Activated T-helper 2 cell treated with anti-CD3 and anti-CD28 coated beads, Interferon-gamma antibody, Interleukin-2, Interleukin-4, amounts not matched to agents 10 μg/mL and 5 μg/mL and 100 μg/mL, durations not matched to agents 14 hours and 24 hours and 36 hours (primary cell): ENCODE data around the gene ENPP7. TPM values are rescaled to one million over a fixed set of nuclear protein-coding genes. Genes with fewer than 3 reads are reported as not detected.
"Not testable (repeated sequence)": the region's sequence is repeated elsewhere in the genome, so short reads cannot be mapped to it uniquely, and the experiment has no call there.

Experiments
- DNase-seq: peaks from one replicate; pipeline ENCODE4 v3.0.0; 2021; ENCODE audit warnings: low spot score
- H3K27ac Mint-ChIP-seq: one replicate; pipeline ENCODE4 v1.8.0; 2021; ENCODE audit warnings: mixed read lengths
- H3K27me3 Mint-ChIP-seq: one replicate; pipeline ENCODE4 v1.8.0; 2021; ENCODE audit warnings: low read depth, mixed read lengths
- H3K36me3 Mint-ChIP-seq: one replicate; pipeline ENCODE4 v1.8.0; 2021; ENCODE audit warnings: low read depth, mixed read lengths
- H3K4me1 Mint-ChIP-seq: one replicate; pipeline ENCODE4 v1.8.0; 2021; ENCODE audit warnings: low read depth, mixed read lengths
- H3K4me3 Mint-ChIP-seq: one replicate; pipeline ENCODE4 v1.8.0; 2021; ENCODE audit warnings: low read depth, mild to moderate bottlenecking, moderate library complexity, mixed read lengths
- H3K9me3 Mint-ChIP-seq: one replicate; pipeline ENCODE4 v1.8.0; 2021; ENCODE audit warnings: mixed read lengths
- intact Hi-C: fragments of 100-400 bp; cut with micrococcal nuclease; formaldehyde crosslinking; loops from one replicate; pipeline ENCODE4 v1.15.1; 2023
- total RNA-seq: library from RNA; stranded (reverse); gene quantifications from 2 replicates; pipeline ENCODE4 v1.2.3, GENCODE V29; 2022

ENPP7 gene
- total RNA-seq, 1 donor from 2014 or later: not detected

GRCh38 chr17:79772726-79773125 lies 42.0 kb downstream of the ENPP7 start:
- H3K27ac Mint-ChIP-seq, H3K9me3 Mint-ChIP-seq, DNase-seq, H3K36me3 Mint-ChIP-seq, H3K4me3 Mint-ChIP-seq, H3K4me1 Mint-ChIP-seq, intact Hi-C loops: not testable (repeated sequence)
- H3K27me3 Mint-ChIP-seq: peaks cover 49% of the 10 kb centered on the region

GRCh38 chr17:79774561-79774975 lies 43.8 kb downstream of the ENPP7 start:
- Mint-ChIP-seq H3K4me3 (no peak overlapping the region), H3K4me1 (peaks cover 14% of the 10 kb centered on the region), H3K9me3 (no peaks in the 10 kb centered on the region), H3K36me3 (no peaks in the 10 kb centered on the region), H3K27me3 (peaks cover 58% of the 10 kb centered on the region), H3K27ac (no peak overlapping the region)
- intact Hi-C loops: no loop called here
- no peak for DNase-seq

GRCh38 chr17:79775632-79776031 lies 44.9 kb downstream of the ENPP7 start:
- no peak for DNase-seq
- no peak overlapping the region for H3K4me3 Mint-ChIP-seq
- peaks cover 21% of the 10 kb centered on the region for H3K4me1 Mint-ChIP-seq
- H3K9me3 Mint-ChIP-seq: no peaks in the 10 kb centered on the region
- H3K36me3 Mint-ChIP-seq: peaks cover 9% of the 10 kb centered on the region
- intact Hi-C loops: no loop called here
- peaks cover 69% of the 10 kb centered on the region for H3K27me3 Mint-ChIP-seq
- H3K27ac Mint-ChIP-seq: no peak overlapping the region

- H3K4me3 Mint-ChIP-seq: peak overlapping the region; percentile 73
- intact Hi-C loops: no loop called here
- no peak overlapping the region for H3K27ac Mint-ChIP-seq
- peaks cover 23% of the 10 kb centered on the region for H3K4me1 Mint-ChIP-seq
- DNase-seq: no peak
- no peaks in the 10 kb centered on the region for H3K9me3 Mint-ChIP-seq
- H3K27me3 Mint-ChIP-seq: peaks cover 69% of the 10 kb centered on the region
- peaks cover 9% of the 10 kb centered on the region for H3K36me3 Mint-ChIP-seq
Measured at GRCh38 chr17:79776376-79777119, 45.8 kb downstream of the ENPP7 start.

- Mint-ChIP-seq H3K4me1 (peaks cover 23% of the 10 kb centered on the region), H3K27me3 (peaks cover 69% of the 10 kb centered on the region), H3K4me3 (peak overlapping the region; percentile 73), H3K9me3 (no peaks in the 10 kb centered on the region), H3K36me3 (peaks cover 9% of the 10 kb centered on the region), H3K27ac (no peak overlapping the region)
- no peak for DNase-seq
- intact Hi-C loops: no loop called here
Measured at GRCh38 chr17:79777120-79777893, 46.6 kb downstream of the ENPP7 start.

- H3K4me1 Mint-ChIP-seq: peaks cover 23% of the 10 kb centered on the region
- no peaks in the 10 kb centered on the region for H3K9me3 Mint-ChIP-seq
- intact Hi-C loops: no loop called here
- peaks cover 15% of the 10 kb centered on the region for H3K36me3 Mint-ChIP-seq
- peak within 1 kb of the TSS; percentile 88 for H3K4me3 Mint-ChIP-seq
- DNase-seq: peak; percentile 79
- peaks cover 64% of the 10 kb centered on the region for H3K27me3 Mint-ChIP-seq
- peak within 1 kb of the TSS; percentile 69 for H3K27ac Mint-ChIP-seq
Measured at GRCh38 chr17:79777894-79778503, 47.3 kb downstream of the ENPP7 start, which contains the start of gene CBX2. Gene CBX2 (plus strand): TSS chr17:79778148. CDS start chr17:79778236, 88 bp downstream.

GRCh38 chr17:79778504-79779083 lies 47.9 kb downstream of the ENPP7 start:
- peak overlapping the region; percentile 88 for H3K4me3 Mint-ChIP-seq
- H3K27ac Mint-ChIP-seq: peak overlapping the region; percentile 69
- no peaks in the 10 kb centered on the region for H3K9me3 Mint-ChIP-seq
- peaks cover 58% of the 10 kb centered on the region for H3K27me3 Mint-ChIP-seq
- no peak for DNase-seq
- peaks cover 23% of the 10 kb centered on the region for H3K4me1 Mint-ChIP-seq
- H3K36me3 Mint-ChIP-seq: peaks cover 17% of the 10 kb centered on the region
- intact Hi-C loops: no loop called here

GRCh38 chr17:79779084-79779529 lies 48.4 kb downstream of the ENPP7 start:
- intact Hi-C loops: no loop called here

GRCh38 chr17:79779661-79780365 lies 49.1 kb downstream of the ENPP7 start:
- Mint-ChIP-seq H3K9me3 (no peaks in the 10 kb centered on the region), H3K27me3 (peaks cover 46% of the 10 kb centered on the region), H3K36me3 (peaks cover 17% of the 10 kb centered on the region), H3K4me3 (peak overlapping the region; percentile 88), H3K4me1 (peaks cover 23% of the 10 kb centered on the region), H3K27ac (no peak overlapping the region)
- no peak for DNase-seq
- intact Hi-C loops: no loop called here

More at GRCh38 chr17:79779084-79779529, 48.4 kb downstream of the ENPP7 start:
- peaks cover 17% of the 10 kb centered on the region for H3K36me3 Mint-ChIP-seq
- DNase-seq: no peak
- peak overlapping the region; percentile 88 for H3K4me3 Mint-ChIP-seq
- peak overlapping the region; percentile 69 for H3K27ac Mint-ChIP-seq
- no peaks in the 10 kb centered on the region for H3K9me3 Mint-ChIP-seq
- H3K27me3 Mint-ChIP-seq: peaks cover 53% of the 10 kb centered on the region
- H3K4me1 Mint-ChIP-seq: peaks cover 23% of the 10 kb centered on the region

GRCh38 chr17:79781012-79781650 lies 50.4 kb downstream of the ENPP7 start:
- H3K27ac Mint-ChIP-seq: no peak overlapping the region
- peaks cover 34% of the 10 kb centered on the region for H3K27me3 Mint-ChIP-seq
- H3K9me3 Mint-ChIP-seq: no peaks in the 10 kb centered on the region
- H3K4me1 Mint-ChIP-seq: peaks cover 23% of the 10 kb centered on the region
- H3K36me3 Mint-ChIP-seq: peaks cover 17% of the 10 kb centered on the region
- intact Hi-C loops: no loop called here
- no peak overlapping the region for H3K4me3 Mint-ChIP-seq
- no peak for DNase-seq

GRCh38 chr17:79781736-79782575 lies 51.2 kb downstream of the ENPP7 start:
- peaks cover 29% of the 10 kb centered on the region for H3K27me3 Mint-ChIP-seq
- intact Hi-C loops: no loop called here
- peaks cover 17% of the 10 kb centered on the region for H3K36me3 Mint-ChIP-seq
- no peaks in the 10 kb centered on the region for H3K9me3 Mint-ChIP-seq
- DNase-seq: no peak
- H3K4me3 Mint-ChIP-seq: no peak overlapping the region
- H3K4me1 Mint-ChIP-seq: peaks cover 18% of the 10 kb centered on the region
- H3K27ac Mint-ChIP-seq: no peak overlapping the region
